Astrocyte (in vitro differentiated cells and primary cell): Measurements from ENCODE around the gene GPATCH8. TPM values are rescaled to one million over a fixed set of nuclear protein-coding genes. Genes with fewer than 3 reads are reported as not detected.

ENCODE experiments used
- DNase-seq: peaks from one replicate; pipeline ENCODE4 v3.0.0-alpha.2; 2010; ENCODE audit warnings: low read depth
- FAIRE-seq: peaks from 2 replicates; lab custom pipeline; 2011; peaks lifted over from hg19 to GRCh38; lab: Jason Lieb, UNC
- H2AFZ ChIP-seq: 2 replicates; pipeline ENCODE4 v1.6.0; 2012; ENCODE audit warnings: low read depth, low read length, inconsistent platforms
- H3K27ac ChIP-seq: 2 replicates; pipeline ENCODE4 v1.5.1; 2011; ENCODE audit warnings: low read depth, low read length, inconsistent platforms
- H3K27me3 ChIP-seq: 2 replicates; pipeline ENCODE4 v1.6.0; 2011; ENCODE audit warnings: low read length, inconsistent platforms; ENCODE audit not compliant: insufficient read depth
- H3K36me3 ChIP-seq: 2 replicates; pipeline ENCODE4 v1.5.1; 2011; ENCODE audit warnings: low read length, inconsistent platforms; ENCODE audit not compliant: insufficient read depth
- H3K4me1 ChIP-seq: 2 replicates; pipeline ENCODE4 v1.5.1; 2011; ENCODE audit warnings: low read length, inconsistent platforms; ENCODE audit not compliant: insufficient read depth
- H3K4me2 ChIP-seq: 2 replicates; pipeline ENCODE4 v1.6.0; 2012; ENCODE audit warnings: low read length, inconsistent platforms
- H3K4me3 ChIP-seq: 2 replicates; pipeline ENCODE4 v1.5.1; 2011; ENCODE audit warnings: low read depth, mild to moderate bottlenecking, low read length, inconsistent platforms; ENCODE audit not compliant: insufficient read depth
- H3K79me2 ChIP-seq: 2 replicates; pipeline ENCODE4 v1.6.0; 2012; ENCODE audit warnings: mild to moderate bottlenecking, low read length, inconsistent platforms; ENCODE audit not compliant: insufficient read depth
- H3K9ac ChIP-seq: 2 replicates; pipeline ENCODE4 v1.6.0; 2012; ENCODE audit warnings: mild to moderate bottlenecking, low read length, inconsistent platforms
- H3K9me3 ChIP-seq: 2 replicates; pipeline ENCODE4 v1.5.1; 2012; ENCODE audit warnings: low read depth, mild to moderate bottlenecking, low read length, inconsistent platforms; ENCODE audit not compliant: insufficient read depth
- H4K20me1 ChIP-seq: 2 replicates; pipeline ENCODE4 v1.6.0; 2012; ENCODE audit warnings: low read length, inconsistent platforms; ENCODE audit not compliant: insufficient read depth
- H3K27ac Mint-ChIP-seq: one replicate; pipeline ENCODE4 v1.8.0; 2021; ENCODE audit warnings: mild to moderate bottlenecking, mixed read lengths; ENCODE audit not compliant: unreplicated experiment
- H3K27me3 Mint-ChIP-seq: one replicate; pipeline ENCODE4 v1.8.0; 2021; ENCODE audit warnings: low read depth, mixed read lengths; ENCODE audit not compliant: unreplicated experiment
- H3K36me3 Mint-ChIP-seq: one replicate; pipeline ENCODE4 v1.8.0; 2021; ENCODE audit warnings: low read depth, mixed read lengths; ENCODE audit not compliant: unreplicated experiment
- H3K4me1 Mint-ChIP-seq: one replicate; pipeline ENCODE4 v1.8.0; 2021; ENCODE audit warnings: low read depth, mixed read lengths; ENCODE audit not compliant: unreplicated experiment
- H3K4me3 Mint-ChIP-seq: one replicate; pipeline ENCODE4 v1.8.0; 2021; ENCODE audit warnings: mild to moderate bottlenecking, moderate library complexity, mixed read lengths; ENCODE audit not compliant: unreplicated experiment
- H3K9me3 Mint-ChIP-seq: one replicate; pipeline ENCODE4 v1.8.0; 2021; ENCODE audit warnings: mild to moderate bottlenecking, mixed read lengths; ENCODE audit not compliant: unreplicated experiment
- EZH2 ChIP-seq: IDR thresholded peaks from 2 replicates; pipeline ENCODE4 v1.6.1; 2012; ENCODE audit warnings: mild to moderate bottlenecking, low read length, inconsistent platforms; ENCODE audit not compliant: insufficient read depth
- total RNA-seq: library from RNA; stranded (reverse); gene quantifications from 2 replicates; pipeline ENCODE4 v1.2.1, GENCODE V29; 2021
- TF ChIP-seq, protein P1 (sequence below): IDR thresholded peaks from 2 replicates; pipeline ENCODE4 v1.5.1; 2011; ENCODE audit warnings: low read depth, mild to moderate bottlenecking, inconsistent platforms, low read length, moderate library complexity; ENCODE audit not compliant: insufficient read depth

The GPATCH8 gene
- total RNA-seq, 1 donor from 2014 or later, result 43.3 TPM

DNA sequence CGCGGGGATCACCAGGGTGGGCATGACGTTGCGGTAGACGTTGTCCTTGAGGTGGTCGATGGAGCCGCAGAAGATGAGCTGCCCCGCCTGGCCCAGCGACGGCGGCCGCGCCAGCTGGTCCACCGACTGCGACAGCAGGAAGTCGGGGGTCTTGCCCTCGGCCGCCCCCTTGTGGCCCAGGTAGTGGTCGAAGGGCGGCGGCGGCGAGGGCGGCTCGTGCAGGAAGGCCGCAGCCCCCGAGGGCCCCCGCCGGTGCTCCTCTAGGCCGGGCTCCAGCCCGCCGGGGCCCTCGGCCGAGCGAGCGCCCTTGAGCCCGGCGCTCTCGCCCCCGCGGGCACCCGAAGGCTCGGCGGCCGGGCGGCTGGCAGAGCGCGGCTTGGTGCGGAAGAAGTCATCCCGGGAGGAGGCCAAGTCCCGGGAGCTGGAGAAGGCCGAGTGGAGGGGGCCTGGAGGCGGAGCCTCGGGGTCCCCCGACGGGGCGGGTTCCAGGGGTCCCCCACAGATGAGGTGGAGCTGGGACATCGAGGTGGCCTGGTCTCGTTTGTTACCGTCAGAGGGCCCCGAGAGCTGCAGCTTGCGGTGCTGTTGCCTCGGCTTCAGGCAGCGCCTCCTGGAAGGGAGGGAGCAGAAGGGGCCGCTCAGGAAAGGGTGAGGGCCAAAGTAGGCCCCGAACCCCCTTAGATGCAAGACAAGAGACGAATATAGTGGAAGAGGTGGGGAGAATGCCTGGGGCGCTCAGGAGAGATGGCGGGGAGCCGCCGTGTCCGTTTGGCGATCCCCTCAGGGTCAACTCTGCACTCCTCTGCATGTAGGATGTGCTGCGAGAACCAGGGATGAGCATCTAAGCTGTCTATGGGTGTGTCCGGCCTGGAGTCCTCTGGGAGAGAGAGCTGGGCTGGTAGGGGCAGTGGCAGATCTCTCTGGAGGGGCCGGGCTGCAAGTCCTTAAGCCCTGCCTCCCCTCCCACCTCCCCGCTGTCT lies 148.3 kb downstream of the GPATCH8 start:
- no peak overlapping the region for H3K4me2 ChIP-seq

DNA sequence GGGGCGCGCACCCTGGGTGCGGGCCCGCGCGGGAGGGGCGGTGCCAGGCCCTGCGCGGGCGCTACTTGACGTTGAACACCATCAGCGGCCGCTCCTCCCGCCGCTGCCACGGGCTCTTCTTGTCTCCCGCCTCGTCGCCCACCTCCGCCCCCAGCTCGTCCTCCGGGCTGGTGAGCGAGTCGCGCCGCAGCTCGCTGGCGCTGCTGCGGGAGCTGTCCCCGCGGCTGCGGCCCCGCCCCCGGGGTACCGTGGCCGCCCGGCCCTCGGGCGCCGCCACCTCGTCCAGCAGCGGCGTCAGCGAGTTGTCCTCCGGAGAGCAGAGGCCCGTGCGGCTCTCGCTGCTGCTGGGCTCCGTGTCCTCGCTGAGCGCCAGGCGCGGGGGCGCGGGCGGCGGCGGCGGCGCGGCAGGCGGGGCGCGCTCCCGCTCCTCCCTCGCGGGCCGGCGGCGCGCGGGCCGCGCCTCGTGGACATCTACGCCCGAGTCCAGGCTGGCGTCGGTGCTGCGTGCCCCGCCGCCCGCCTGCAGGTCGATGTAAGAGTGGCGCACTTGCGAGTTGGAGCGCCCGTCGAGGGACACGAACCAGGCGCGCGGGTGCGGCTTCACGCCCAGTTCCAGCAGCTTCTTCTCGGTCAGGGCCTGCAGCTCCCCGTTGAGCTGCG lies 149.4 kb downstream of the GPATCH8 start:
- peak overlapping the region; percentile 66 for H3K4me2 ChIP-seq
- FAIRE-seq, result no peak
- H3K4me3 ChIP-seq, result peak overlapping the region; percentile 28
- H3K4me1 ChIP-seq, result no peaks in the 10 kb centered on the region
- H3K9me3 ChIP-seq, result no peaks in the 10 kb centered on the region
- peaks cover 5% of the 10 kb centered on the region for H3K27me3 Mint-ChIP-seq
- H3K27me3 ChIP-seq, result no peaks in the 10 kb centered on the region
- no peaks in the 10 kb centered on the region for H3K79me2 ChIP-seq
- DNase-seq, result no peak
- peaks cover 50% of the 10 kb centered on the region for H4K20me1 ChIP-seq
- H3K27ac Mint-ChIP-seq, result no peak overlapping the region
- H3K36me3 Mint-ChIP-seq, result peaks cover 16% of the 10 kb centered on the region
- no peaks in the 10 kb centered on the region for H3K9me3 Mint-ChIP-seq
- H3K36me3 ChIP-seq, result no peaks in the 10 kb centered on the region
- no peak overlapping the region for H3K4me3 Mint-ChIP-seq
- H2AFZ ChIP-seq, result no peak overlapping the region
- H3K4me1 Mint-ChIP-seq, result no peaks in the 10 kb centered on the region
- no peak overlapping the region for H3K27ac ChIP-seq
- TF ChIP-seq EZH2, result no peak
- TF ChIP-seq, protein P1, sequence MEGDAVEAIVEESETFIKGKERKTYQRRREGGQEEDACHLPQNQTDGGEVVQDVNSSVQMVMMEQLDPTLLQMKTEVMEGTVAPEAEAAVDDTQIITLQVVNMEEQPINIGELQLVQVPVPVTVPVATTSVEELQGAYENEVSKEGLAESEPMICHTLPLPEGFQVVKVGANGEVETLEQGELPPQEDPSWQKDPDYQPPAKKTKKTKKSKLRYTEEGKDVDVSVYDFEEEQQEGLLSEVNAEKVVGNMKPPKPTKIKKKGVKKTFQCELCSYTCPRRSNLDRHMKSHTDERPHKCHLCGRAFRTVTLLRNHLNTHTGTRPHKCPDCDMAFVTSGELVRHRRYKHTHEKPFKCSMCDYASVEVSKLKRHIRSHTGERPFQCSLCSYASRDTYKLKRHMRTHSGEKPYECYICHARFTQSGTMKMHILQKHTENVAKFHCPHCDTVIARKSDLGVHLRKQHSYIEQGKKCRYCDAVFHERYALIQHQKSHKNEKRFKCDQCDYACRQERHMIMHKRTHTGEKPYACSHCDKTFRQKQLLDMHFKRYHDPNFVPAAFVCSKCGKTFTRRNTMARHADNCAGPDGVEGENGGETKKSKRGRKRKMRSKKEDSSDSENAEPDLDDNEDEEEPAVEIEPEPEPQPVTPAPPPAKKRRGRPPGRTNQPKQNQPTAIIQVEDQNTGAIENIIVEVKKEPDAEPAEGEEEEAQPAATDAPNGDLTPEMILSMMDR, result no peak
- no peak overlapping the region for H3K9ac ChIP-seq

More for the DNA sequence above, 148.3 kb downstream of the GPATCH8 start:
- FAIRE-seq (no peak), DNase-seq (no peak)
- Histone ChIP-seq H3K27me3 (no peaks in the 10 kb centered on the region), H4K20me1 (peaks cover 51% of the 10 kb centered on the region), H3K4me3 (no peak overlapping the region), H3K9me3 (no peaks in the 10 kb centered on the region), H3K4me1 (no peaks in the 10 kb centered on the region), H3K9ac (no peak overlapping the region), H3K79me2 (no peaks in the 10 kb centered on the region), H2AFZ (no peak overlapping the region), H3K36me3 (no peaks in the 10 kb centered on the region), H3K27ac (no peak overlapping the region)
- Mint-ChIP-seq H3K27ac (peak overlapping the region; percentile 66), H3K9me3 (no peaks in the 10 kb centered on the region), H3K4me1 (no peaks in the 10 kb centered on the region), H3K4me3 (peak overlapping the region; percentile 69), H3K27me3 (peaks cover 5% of the 10 kb centered on the region), H3K36me3 (peaks cover 16% of the 10 kb centered on the region)
- TF ChIP-seq, protein P1, result no peak
- no peak for TF ChIP-seq EZH2
